GM21619 (cell line): Measurements from ENCODE around the gene ZSWIM4.
"Not testable (repeated sequence)": the region's sequence is repeated elsewhere in the genome, so short reads cannot be mapped to it uniquely, and the experiment has no call there.

ENCODE experiments used
- ATAC-seq: cut with Tn5 transposase; IDR thresholded peaks from one replicate; pipeline ENCODE4 v1.9.1; 2021; ENCODE audit not compliant: unreplicated experiment

ZSWIM4 gene

GRCh38 chr19:13774217-13775191 lies 20.7 kb upstream of the ZSWIM4 start, which contains the start of gene C19orf53:
C19orf53 (plus strand) TSS chr19:13774456; CDS start chr19:13774478, 22 bp downstream.
- ATAC-seq, result peak; percentile 91

- ATAC-seq, result no peak
Measured at GRCh38 chr19:13778398-13778797, 16.8 kb upstream of the ZSWIM4 start.

DNA sequence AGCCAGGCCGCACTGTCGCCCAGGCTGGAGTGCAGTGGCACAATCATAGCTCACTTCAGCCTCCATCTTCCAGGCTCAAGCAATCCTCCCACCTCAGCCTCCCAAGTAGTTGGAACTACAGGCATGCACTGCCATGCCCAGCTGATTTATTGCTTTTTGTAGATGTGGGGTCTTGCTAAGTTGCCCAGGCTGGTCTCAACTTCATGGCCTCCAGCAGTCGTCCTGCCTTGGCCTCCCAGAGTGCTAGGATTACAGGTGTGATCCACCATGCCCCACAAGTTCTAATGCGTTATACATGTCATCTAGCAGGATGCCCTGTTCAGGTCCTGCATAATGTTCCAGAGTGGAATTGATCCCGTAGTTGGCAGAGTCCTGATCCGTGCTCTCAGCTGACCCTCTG lies 16.4 kb upstream of the ZSWIM4 start:
- no peak for ATAC-seq

- not testable (repeated sequence) for ATAC-seq
Measured at GRCh38 chr19:13779794-13780193, 15.4 kb upstream of the ZSWIM4 start.

DNA sequence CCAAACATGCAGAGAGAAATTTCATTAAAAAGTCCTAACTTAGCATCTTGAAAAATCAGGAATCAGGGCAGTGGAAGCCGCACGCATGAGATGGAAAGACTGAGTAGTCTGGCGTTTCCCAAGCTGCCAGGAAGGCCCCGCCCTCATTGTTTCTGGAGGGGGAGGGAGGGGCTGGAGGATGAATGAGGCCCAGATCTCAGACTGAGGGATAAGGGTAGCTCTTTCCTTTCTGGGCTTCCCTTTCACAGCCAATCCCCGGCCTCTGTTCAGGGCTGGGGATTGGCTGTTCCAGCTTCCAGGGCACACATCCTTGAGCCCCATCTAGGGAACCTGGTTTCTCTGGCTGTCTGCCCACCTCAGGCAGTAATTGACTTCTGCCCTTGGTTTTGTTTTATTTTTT lies 13.7 kb upstream of the ZSWIM4 start:
- ATAC-seq, result no peak

- ATAC-seq, result no peak
Measured at GRCh38 chr19:13782537-13782936, 12.7 kb upstream of the ZSWIM4 start.

GRCh38 chr19:13783565-13784500 lies 11.4 kb upstream of the ZSWIM4 start:
- ATAC-seq, result no peak

DNA sequence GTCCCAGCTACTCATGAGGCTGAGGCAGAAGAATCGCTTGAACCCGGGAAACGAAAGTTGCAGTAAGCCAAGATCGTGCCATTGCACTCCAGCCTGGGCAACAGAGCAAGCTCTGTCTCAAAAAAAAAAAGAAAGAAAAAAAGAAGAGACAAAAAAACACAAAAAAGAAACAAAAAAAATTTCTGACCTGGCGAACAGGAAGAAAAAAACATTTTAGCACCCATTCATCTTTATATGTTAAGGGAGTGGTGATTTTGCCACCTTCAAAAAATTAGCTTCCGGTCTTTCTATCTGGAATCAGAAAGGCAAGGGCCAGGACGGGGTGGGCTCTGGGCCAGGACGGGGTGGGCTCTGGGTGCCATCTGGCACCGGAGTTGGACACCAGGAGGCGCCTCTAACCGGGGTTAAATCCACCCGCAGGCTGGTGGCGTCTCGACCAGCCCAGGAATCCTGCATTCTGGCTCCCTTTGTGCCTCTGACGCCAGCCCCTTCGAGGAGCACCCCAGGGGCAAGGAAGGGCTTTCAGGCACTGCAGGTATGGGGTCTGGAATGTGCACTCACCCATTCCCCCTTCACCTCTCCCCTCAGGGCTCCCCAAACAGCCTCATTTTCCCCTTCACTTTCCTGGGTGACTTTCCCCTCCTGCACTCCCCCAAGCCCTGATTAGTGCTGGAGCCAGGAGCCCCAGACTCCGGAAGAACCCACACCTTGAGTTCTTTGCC lies 10.4 kb upstream of the ZSWIM4 start:
- ATAC-seq, result no peak

DNA sequence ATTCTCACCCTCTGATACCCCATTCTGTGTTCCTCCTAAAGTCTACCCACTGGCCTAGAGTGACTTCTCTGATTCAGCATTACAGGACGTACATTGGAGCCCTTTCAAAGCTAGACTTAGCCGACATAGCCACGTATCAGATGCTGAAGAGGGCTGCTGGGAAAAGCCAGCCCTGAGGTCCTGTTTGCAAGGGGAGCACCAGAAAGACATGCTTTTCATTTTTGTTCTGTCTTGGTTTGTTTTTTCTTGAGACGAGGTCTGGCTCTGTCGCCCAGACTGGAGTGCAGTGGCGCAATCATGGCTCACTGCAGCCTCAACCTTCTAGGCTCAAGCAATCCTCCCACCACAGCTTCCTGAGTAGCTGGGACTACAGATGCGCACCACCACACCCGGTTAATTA lies 6.3 kb upstream of the ZSWIM4 start:
- no peak for ATAC-seq

GRCh38 chr19:13790354-13790753 lies 4.9 kb upstream of the ZSWIM4 start:
- no peak for ATAC-seq

DNA sequence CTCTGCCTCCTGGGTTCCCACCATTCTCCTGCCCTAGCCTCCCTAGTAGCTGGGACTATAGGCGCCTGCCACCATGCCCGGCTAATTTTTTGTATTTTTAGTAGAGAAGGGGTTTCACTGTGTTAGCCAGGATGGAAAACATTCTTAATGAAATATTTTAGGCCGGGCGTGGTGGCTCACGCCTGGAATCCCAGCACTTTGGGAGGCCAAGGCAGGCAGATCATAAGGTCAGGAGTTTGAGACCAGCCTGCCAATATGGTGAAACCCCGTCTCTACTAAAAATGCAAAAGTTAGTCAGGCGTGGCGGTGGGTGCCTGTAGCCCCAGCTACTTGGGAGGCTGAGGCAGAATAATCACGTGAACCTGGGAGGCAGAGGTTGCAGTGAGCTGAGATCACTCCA lies 1.9 kb upstream of the ZSWIM4 start:
- not testable (repeated sequence) for ATAC-seq

GRCh38 chr19:13794398-13794756 lies 866 bp upstream of the ZSWIM4 start:
- ATAC-seq, result no peak

DNA sequence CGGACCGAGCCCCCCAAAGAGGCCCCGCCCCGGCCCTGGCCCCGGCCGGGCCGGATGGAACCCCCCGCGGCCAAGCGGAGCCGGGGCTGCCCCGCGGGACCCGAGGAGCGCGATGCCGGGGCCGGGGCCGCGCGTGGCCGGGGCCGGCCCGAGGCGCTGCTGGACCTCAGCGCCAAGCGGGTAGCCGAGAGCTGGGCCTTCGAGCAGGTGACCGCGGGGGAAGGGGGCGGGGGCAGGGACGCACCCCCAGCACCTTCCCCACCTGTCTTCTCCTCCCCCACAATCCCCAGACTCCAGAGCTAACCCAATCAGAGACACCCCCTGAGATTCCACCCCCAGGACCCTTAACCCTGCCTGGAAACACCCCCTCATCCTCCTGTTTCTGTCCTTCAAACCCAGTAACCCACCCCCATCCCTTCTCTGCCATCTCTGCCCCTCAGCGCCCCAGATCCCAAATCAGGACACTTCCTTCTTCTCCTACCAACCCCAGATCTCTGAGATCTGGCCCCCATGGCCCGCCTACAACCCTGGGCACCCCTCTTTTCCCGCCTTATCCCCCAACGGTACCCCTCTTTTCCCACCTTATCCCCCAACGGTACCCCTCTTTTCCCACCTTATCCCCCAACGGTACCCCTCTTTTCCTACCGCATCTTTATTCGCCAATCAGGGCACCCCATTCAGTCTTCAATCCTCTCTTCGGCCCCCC lies 505 bp downstream of the ZSWIM4 start:
- ATAC-seq, result peak; percentile 32

DNA sequence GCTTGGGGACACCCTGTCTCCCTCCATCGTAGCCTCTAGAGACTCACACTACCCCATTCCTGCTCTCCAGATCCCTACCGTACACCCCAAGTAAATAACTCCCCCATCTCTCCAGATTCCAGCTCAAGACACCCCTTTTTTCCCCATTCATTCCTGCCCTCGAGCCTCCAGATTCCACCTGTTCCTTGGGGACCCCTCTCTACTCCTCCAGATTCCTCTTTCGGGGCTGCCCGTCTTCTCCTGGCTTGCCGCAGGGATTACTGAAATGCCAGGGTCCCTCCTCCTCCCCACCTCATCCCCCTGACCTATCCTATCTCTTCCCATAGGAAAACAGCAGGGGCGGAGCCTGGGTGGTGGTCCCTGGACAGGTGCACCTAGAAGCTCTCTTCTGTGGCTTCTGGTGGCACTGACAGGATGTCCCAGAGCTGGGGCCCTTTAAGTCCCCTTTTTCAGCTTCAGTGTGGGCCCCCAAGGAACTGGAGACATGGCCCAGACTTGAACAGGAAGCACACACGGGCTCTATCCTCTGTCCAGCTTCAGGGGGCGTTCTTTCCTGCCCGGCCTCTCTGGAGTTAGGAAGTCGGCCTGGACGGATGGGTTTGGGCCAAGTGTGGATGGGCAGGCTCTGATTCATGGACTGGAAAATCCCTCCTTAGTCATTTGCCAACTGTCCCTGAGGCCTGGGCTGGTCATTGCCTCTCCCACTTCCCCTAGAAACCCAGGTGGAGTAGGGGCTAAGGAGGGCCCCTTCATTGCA lies 1.2 kb downstream of the ZSWIM4 start:
- no peak for ATAC-seq

DNA sequence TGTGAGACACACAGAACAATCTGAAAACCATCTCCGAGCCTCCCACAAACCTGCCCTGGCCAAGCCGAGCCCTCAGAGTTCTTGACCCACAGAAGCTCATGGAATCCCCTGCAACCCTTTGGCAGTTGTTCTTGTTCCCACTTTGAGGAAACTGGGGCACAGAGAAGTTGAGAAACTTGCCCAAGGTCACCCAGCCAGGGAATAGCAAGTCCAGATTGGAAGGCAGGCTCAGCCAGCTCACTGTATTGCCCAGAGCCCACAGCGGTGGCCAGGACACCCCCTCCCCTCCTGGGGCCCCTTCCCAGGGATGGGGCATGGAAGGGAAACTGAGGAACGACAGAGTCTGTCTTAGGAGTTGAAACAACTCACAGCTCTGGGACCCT lies 1.8 kb downstream of the ZSWIM4 start:
- no peak for ATAC-seq

DNA sequence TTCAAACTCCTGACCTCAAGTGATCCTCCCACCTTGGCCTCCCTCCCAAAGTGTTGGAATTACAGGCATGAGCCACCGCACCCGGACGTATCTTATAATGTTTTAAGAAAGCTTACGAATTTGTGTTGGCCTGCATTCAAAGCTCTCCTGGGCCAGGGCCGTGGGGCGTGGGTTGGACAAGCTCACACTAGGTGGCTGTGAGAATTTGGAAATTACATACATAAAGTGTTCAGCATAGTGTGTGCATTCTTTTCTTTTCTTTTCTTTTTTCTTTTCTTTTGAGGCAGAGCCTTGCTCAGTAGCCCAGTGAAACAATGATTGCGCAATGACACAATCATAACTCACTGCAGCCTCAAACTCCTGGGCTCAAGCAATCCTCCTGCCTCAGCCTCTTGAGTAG lies 2.6 kb downstream of the ZSWIM4 start:
- no peak for ATAC-seq

GRCh38 chr19:13799669-13800068 lies 4.4 kb downstream of the ZSWIM4 start:
- ATAC-seq, result no peak

DNA sequence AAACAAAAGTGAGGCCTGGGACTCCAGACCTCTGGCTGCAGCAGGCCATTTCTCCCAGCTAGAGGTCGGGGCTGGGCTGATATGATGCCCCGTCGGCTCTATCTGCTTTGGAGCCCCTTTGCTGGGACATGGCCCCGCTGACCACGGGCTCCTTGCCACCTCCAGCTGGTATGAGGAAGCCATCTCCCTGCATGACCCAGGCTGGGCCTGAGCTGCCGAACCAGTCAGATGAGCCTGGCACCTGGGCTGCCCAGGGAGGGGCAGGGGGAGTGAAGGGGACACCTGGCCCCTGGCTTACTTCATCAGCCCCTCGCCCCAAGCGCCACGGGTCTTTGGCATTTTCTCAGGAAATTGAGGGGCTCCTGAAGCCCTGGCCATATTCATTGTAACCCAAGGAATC lies 7.8 kb downstream of the ZSWIM4 start:
- no peak for ATAC-seq

- ATAC-seq, result no peak
Measured at GRCh38 chr19:13804830-13805683, 9.8 kb downstream of the ZSWIM4 start.
